KMS-11 (cell line): ENCODE measurements around the gene CDC42EP2.

Experiments
- H2AFZ ChIP-seq: fragments of 200-600 bp; sonication (generic); 2 replicates; pipeline ENCODE4 v1.6.1; 2016; ENCODE audit warnings: antibody characterized with exemption, mixed run types, low read depth
- H3K27ac ChIP-seq: fragments of 200-600 bp; sonication (generic); 2 replicates; pipeline ENCODE4 v1.6.1; 2016; ENCODE audit warnings: mild to moderate bottlenecking, mixed run types
- H3K27me3 ChIP-seq: fragments of 200-600 bp; sonication (generic); 2 replicates; pipeline ENCODE4 v1.6.1; 2017; ENCODE audit warnings: mild to moderate bottlenecking, low read depth, mixed run types, moderate library complexity; ENCODE audit not compliant: insufficient read depth
- H3K36me3 ChIP-seq: fragments of 200-600 bp; sonication (generic); 2 replicates; pipeline ENCODE4 v1.6.1; 2017; ENCODE audit warnings: mild to moderate bottlenecking, mixed run types; ENCODE audit not compliant: insufficient read depth
- H3K4me1 ChIP-seq: fragments of 200-600 bp; sonication (generic); 2 replicates; pipeline ENCODE4 v1.6.1; 2016; ENCODE audit warnings: mild to moderate bottlenecking, low read depth, mixed run types; ENCODE audit not compliant: poor library complexity, severe bottlenecking
- H3K4me2 ChIP-seq: fragments of 200-600 bp; sonication (generic); 2 replicates; pipeline ENCODE4 v1.7.0; 2016; ENCODE audit warnings: mild to moderate bottlenecking, mixed run types
- H3K4me3 ChIP-seq: fragments of 200-600 bp; sonication (generic); IDR thresholded peaks from 2 replicates; pipeline ENCODE4 v1.6.1; 2017; ENCODE audit warnings: low read depth, low read length, mixed read lengths; ENCODE audit not compliant: insufficient read depth
- H3K79me2 ChIP-seq: fragments of 200-600 bp; sonication (generic); 2 replicates; pipeline ENCODE4 v1.6.1; 2016; ENCODE audit warnings: low read depth, mixed run types; ENCODE audit not compliant: insufficient read depth
- H3K9ac ChIP-seq: fragments of 200-600 bp; sonication (generic); 2 replicates; pipeline ENCODE4 v1.6.1; 2016; ENCODE audit warnings: mild to moderate bottlenecking, mixed run types
- H4K20me1 ChIP-seq: fragments of 200-600 bp; sonication (generic); 2 replicates; pipeline ENCODE4 v1.6.1; 2016; ENCODE audit warnings: mild to moderate bottlenecking, mixed run types; ENCODE audit not compliant: insufficient read depth
- TF ChIP-seq, protein P1 (sequence below): fragments of 200-600 bp; sonication (generic); conservative IDR thresholded peaks from 2 replicates; pipeline ENCODE4 v1.6.1; 2017; ENCODE audit warnings: low read depth, mild to moderate bottlenecking, antibody characterized with exemption, low read length, moderate library complexity, mixed read lengths

Gene CDC42EP2

GRCh38 chr11:65314501-65315203 lies at the start of gene CDC42EP2:
CDC42EP2 (plus strand) TSS chr11:65314866; CDS start chr11:65320899, 6,033 bp downstream.
- Histone ChIP-seq H3K36me3 (no peaks in the 10 kb centered on the region), H3K4me3 (no peak within 1 kb of the TSS), H3K4me1 (peaks cover 19% of the 10 kb centered on the region), H3K27ac (peak within 1 kb of the TSS; percentile 36), H3K4me2 (peak within 1 kb of the TSS; percentile 95), H2AFZ (peak within 1 kb of the TSS; percentile 79), H3K9ac (peak within 1 kb of the TSS; percentile 77), H3K27me3 (peaks cover 4% of the 10 kb centered on the region; the same call in 1 of the 2 replicates), H4K20me1 (no peaks in the 10 kb centered on the region), H3K79me2 (no peaks in the 10 kb centered on the region)
- TF ChIP-seq, protein P1, sequence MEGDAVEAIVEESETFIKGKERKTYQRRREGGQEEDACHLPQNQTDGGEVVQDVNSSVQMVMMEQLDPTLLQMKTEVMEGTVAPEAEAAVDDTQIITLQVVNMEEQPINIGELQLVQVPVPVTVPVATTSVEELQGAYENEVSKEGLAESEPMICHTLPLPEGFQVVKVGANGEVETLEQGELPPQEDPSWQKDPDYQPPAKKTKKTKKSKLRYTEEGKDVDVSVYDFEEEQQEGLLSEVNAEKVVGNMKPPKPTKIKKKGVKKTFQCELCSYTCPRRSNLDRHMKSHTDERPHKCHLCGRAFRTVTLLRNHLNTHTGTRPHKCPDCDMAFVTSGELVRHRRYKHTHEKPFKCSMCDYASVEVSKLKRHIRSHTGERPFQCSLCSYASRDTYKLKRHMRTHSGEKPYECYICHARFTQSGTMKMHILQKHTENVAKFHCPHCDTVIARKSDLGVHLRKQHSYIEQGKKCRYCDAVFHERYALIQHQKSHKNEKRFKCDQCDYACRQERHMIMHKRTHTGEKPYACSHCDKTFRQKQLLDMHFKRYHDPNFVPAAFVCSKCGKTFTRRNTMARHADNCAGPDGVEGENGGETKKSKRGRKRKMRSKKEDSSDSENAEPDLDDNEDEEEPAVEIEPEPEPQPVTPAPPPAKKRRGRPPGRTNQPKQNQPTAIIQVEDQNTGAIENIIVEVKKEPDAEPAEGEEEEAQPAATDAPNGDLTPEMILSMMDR = no peak

- Histone ChIP-seq H3K4me1 (peaks cover 13% of the 10 kb centered on the region), H3K36me3 (peaks cover 8% of the 10 kb centered on the region; the same call in 1 of the 2 replicates), H3K4me2 (no peak overlapping the region), H4K20me1 (no peaks in the 10 kb centered on the region), H3K4me3 (no peak overlapping the region), H3K79me2 (peaks cover 39% of the 10 kb centered on the region), H2AFZ (no peak overlapping the region), H3K9ac (no peak overlapping the region), H3K27ac (no peak overlapping the region), H3K27me3 (no peaks in the 10 kb centered on the region)
- TF ChIP-seq, protein P1 = no peak
Measured at GRCh38 chr11:65266210-65266609, 48.5 kb upstream of the CDC42EP2 start.

DNA sequence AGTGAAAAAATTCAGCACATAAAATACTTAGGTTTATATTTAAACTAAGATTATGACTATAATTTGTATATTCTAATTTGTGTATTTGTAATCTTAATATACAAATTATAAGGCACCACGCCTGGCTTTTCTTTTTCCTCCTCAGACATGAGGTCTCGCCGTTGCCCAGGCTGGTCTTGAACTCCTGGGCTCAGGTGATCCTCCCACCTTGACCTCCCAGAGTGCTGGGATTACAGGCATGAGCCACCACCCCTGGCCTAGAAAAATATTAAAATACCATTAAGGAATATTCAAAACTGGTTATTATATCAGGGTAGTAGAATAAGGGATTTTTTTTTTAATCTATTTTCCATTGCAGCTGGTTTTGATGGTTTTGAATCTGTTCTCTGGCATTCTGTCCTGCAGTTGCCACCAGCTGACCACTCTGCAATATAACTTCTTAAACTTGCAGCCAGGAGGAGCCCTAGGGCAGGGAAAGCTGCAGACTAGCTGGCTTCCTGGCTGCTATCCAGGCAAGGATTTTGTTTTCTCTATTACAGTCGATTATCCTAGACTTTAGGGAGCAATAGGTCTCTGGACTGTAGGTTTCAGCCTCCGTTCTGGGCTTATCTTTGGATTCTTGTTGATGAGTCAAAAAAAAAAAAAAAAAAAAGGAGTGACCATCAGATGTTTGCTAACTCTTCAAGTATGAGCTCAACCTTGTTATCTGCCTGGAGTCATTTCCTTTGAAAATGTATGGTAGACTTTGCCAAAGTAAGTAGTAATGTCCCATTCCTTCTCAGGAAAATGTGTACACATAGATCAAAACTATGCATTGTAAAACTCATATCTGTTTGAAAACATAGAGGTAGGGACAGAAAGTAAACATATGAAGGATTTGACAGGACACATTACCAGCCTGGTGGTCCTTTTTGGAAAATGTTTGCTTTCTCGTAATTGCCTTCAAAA lies 39.7 kb upstream of the CDC42EP2 start:
- TF ChIP-seq, protein P1 = peak; percentile 58
- Histone ChIP-seq H3K27me3 (no peaks in the 10 kb centered on the region), H3K4me3 (no peak overlapping the region), H3K79me2 (no peaks in the 10 kb centered on the region), H3K4me2 (no peak overlapping the region), H2AFZ (no peak overlapping the region), H3K27ac (no peak overlapping the region), H3K9ac (no peak overlapping the region), H4K20me1 (no peaks in the 10 kb centered on the region), H3K4me1 (peaks cover 5% of the 10 kb centered on the region), H3K36me3 (peaks cover 19% of the 10 kb centered on the region; the same call in 1 of the 2 replicates)

DNA sequence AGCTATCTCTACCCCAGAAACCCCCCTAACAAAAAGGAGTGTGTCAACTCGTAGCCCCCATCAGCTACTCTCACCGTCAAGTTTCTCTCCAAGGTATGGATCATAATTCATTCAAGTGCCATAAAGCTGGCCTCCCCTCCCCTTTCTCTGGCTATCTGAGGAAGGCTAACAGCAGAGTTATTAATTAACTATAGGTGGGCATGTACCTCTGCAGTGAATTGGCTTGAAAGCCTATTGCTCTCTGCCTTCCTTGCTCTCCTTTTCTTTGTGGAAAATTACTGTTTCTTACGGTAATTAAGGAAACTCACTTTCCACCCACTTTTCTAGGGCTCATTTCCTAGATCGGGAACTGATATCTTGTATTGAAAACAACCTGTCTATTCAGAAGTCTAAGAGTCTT lies 38.8 kb upstream of the CDC42EP2 start:
- Histone ChIP-seq H3K79me2 (no peaks in the 10 kb centered on the region), H3K27ac (no peak overlapping the region), H3K27me3 (no peaks in the 10 kb centered on the region), H3K36me3 (peaks cover 18% of the 10 kb centered on the region; the same call in 1 of the 2 replicates), H4K20me1 (no peaks in the 10 kb centered on the region), H2AFZ (no peak overlapping the region), H3K4me1 (peaks cover 5% of the 10 kb centered on the region), H3K4me2 (no peak overlapping the region), H3K9ac (no peak overlapping the region), H3K4me3 (no peak overlapping the region)
- TF ChIP-seq, protein P1 = no peak
